Stimulated activated CD8-positive, alpha-beta memory T cell treated with anti-CD3 and anti-CD28 coated beads, Interleukin-4, amount 100 ng/mL, for 24 hours (primary cell): Measurements from ENCODE around the gene MPZL2.
A peak's percentile ranks its signal among the peaks of the same experiment; 100 is the strongest.

Experiments
- DNase-seq: peaks from one replicate; pipeline ENCODE4 v3.0.0-alpha.2; 2020; ENCODE audit warnings: low read depth

Gene MPZL2

DNA sequence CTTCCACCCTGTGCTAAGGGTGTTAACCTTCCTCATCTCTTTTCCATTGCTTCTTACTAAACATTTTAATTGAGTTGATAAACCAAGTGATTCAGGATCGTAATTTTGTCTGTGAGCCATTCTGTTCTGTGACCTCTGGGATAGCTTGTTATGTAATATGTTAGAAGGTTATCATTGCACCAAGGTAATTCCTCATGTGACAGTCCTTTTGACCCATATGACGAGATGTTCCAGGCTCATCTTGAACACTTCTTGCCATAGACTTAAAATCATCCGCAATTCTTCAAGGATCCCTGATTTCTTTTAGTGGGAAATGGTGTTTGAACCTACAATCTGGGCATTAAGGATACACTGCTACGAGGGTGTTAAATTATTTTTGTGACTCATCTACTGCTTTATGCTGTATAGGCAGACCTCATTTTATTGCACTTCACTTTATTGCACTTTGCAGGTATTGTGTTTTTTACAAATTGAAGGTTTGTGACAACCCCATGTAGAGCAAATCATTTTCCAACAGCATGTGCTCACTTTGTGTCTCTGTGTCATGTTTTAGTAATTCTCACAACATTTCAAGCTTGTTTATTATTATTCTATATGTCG, 19.0 kb upstream of the MPZL2 start:
- DNase-seq = no peak

DNA sequence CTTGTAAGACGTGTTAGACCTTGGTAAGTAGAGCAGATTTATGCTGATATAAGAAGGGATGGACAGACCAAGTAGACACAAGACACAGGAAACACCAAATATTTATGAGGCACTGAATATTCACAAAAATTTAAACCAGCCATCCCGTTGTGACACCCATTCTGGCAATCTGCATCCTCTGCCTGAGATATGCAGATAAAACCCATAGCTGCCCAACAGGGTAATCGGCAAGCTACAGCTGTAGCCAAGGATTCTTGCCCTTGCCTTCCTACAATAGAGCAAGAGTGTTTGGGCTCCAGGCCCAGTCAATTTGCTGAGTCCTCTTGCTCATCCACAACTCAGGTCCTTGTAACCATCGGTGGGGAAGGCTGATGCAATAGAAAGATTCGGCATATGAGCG, 18.5 kb upstream of the MPZL2 start:
- no peak for DNase-seq

DNA sequence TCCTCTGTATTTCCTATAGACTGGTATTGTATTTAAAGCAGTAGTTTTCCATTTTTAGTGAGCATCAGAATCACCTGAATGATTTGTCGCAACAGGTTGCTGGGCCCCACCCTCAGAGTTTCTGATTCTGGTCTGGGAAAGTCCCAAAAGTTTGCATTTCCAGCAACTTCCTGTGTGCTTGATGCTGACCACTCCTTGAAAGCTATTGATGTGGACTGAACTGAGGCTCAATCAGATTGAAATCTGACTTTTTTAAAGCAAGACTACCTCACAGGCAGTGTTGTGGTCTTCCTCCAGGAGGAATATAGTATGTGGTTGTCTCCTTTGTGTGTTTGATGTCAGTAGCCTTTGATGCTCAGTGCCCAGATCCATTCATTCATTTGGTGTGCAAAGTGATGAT, 17.2 kb upstream of the MPZL2 start:
- no peak for DNase-seq

DNA sequence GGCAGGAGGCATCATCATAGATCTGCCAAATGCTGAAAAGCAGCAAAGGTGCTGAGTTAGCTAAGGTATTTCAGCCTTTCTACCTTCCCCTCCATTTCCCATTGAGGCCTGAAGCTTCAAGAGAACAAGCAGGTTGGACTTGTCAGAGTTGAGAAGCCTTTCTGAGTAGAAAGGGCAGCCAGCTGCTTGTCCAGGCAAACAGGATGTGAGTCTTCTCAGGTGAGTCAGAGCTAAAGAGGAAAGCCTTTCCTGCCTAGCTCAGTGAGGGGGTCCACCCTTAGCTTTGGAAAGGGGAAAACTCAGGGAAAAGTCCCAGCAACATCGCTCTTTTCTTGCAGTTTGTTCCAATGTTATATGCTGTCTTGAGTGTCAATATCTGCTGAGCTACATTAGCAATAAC, 13.2 kb upstream of the MPZL2 start:
- DNase-seq = no peak

DNA sequence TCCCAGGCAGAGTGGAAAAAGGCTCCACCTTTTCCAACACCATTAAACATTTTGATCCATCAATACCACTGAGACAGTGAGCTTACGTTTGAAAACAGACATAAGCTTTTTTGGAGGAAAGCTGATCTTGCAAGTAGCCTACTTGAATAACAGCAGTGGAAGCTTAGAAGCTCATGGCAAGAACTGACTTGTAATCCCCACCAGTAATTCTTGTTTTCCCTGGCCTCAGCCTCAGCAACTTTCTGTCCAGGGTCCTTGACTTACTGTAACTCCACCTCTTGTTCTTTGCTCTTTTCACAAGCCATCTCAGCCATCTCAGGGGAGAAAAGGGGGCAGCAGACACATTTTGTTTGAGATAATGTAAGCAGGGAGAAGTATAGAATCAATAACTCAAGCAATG, 12.3 kb upstream of the MPZL2 start:
- DNase-seq = no peak

DNA sequence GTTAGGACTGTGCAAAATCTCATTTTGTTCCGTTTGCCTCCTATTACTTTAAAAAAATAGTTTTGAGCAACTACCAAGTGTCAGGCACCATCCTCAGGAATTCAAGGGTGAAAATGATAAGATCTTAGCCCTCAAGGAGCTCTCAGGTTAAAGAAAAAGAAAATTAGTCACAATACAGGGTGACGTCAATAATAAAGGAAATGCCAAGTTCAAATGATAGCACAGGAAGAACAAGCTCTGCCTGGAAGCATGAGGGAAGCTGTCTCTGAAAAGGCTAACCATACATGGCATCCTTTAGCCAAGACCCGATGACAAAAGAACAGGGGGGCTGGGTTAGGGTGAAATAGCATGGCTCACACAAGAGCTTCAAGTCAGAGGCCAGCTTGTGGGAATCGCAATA, 11.1 kb upstream of the MPZL2 start:
- DNase-seq = no peak

DNA sequence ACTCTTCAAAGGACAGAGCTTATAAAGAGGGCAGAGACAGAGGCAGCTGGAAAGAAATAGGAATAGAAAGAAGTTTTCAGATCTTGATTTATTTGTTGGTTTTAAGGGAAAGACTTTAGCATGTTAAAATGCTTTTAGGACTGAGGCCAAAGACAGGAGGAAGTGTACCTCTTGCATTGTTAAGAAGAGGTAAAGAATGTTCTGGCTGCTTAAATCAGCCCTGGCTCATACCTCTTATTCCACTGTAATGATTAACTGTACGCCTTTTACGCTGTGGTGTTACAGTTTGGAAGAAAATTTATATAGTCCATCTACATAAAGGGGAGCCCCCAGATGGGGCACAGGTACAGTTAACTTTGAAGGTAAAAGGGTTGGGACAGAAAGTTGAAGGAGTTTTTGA, 10.1 kb upstream of the MPZL2 start:
- DNase-seq = no peak

DNA sequence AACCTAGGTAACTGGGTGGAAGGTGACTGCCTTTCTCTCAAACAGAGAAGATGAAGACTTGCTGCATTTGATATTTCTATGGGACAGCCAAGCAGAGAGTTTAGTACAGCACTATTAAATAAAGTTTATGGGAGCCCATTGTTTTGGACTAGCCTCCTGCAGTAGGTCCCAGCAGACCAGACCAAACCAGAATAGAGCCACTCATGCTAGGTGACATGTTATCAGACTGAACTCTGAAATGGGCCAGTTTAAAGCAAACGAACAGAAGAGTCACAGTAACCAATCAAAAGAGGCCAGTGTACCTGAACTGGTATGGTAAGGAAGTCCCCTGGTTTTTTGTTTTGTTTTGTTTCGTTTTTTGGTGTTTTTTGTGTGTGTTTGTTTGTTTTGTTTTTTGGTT, 7.9 kb upstream of the MPZL2 start:
- no peak for DNase-seq

DNA sequence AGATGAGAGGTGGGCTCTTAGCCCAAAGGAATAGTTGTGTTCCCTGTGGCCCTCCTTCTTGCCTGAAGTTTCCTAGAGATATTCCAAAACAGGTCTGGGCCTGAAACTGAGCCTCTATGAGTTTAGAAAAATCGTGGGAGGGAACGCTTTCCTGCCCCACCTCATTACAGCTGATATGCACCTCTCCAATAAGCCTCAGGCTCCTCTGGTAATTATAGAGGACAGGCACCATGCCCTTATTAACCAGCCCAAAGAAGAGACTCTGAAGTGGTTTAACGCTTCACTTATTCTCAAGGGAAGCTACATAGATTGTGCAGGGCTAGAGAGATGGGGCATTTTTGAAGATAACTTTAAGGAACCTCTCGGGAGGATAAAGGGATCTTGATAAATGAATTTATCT, 3.4 kb upstream of the MPZL2 start:
- no peak for DNase-seq

DNA sequence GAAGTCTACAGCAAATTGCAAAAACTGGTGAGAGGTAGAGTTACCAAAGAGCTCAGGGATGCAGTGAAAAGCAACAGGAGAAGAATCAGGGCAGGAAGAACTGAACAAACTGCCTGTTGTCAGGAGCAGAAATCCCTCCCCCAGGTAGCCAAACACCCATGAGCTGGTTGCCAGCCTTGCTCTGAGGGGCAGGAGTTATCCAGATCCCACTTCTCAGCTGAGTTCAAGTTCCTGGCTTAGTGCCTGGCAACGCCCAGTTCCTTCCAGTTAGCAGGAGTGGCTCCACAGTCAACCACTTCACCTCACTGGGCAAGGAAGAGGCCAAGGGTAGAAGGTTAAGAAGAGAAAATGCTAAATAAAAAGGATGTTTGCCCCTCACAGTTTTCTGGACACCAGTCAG, 1.9 kb upstream of the MPZL2 start:
- DNase-seq = no peak

DNA sequence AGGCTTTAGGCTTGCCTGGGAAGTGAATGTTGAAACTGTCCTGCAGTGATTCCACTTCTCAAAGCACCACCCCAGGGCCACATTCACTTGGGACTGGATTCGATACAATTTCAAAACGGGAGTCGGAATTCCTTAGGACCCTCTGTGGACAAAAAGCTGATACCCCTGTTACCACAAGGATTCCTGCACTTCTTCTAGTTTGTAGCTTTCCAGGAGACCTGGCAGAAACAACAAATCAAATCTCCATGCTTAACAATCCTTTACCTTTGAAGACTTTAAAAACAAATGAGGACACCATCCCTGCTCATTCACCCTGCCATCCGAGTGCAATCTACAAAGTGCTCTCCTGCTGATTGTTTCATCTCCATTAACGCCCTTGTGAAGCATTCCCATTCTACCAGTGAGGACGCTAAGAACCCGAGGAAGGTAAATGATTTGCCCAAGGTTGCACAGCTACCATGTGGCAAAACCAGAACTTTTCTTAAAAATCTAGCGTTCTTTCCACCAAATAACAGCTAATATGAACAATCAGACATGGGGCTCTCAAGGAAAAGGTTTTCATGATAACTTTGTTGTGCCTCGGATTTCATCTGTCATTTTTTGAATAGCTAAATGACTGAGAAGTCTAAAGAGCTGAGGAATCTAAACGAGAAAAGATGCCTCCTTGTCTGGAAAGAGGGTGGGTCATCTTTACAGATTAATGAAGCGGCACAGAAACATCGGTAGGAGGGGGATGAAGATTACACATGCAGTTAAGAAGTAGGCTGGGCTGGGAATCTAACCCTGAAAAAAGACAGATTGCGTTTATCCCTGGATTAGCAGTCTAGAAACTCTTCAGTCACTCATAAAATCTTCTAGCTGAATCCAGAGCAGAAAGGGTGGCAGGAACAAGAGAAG, 720 bp upstream of the MPZL2 start:
- DNase-seq = no peak

DNA sequence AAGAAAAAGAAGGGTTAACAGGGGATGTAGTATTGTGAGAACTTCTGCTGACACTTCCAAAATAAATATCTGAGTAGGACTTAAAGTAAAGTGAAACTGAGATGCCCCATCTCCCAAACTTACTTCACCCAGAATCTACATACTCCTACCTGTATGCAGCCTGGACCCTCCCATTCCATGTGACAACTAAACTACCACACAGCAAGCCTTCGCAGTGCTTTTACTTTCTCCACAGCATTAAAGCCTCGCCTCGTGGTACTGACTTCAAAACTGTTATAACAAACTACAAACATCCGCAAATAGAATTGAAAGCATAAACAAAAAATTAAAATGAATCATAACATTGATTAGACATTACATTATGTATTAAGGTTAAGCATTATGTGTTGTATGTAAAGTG, 985 bp downstream of the MPZL2 start:
- DNase-seq = no peak

DNA sequence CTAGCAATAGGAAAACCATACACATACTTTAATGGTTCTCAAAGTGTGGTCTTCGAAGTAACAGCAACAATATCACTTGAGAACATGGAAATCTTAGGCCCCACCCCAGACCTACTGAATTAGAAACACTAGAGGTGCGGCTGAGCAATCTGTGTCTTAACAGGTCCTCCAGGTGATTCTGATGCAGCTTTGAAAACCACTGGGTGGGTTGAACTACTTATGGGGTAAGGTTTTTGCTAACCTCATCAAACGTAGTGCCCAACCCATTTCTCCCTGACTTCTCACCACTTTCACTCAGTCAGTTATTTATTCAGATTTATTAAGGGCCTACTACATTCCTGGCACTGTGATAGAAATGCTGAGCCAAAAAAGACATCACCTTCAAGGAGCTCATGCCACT, 3.7 kb downstream of the MPZL2 start:
- no peak for DNase-seq

DNA sequence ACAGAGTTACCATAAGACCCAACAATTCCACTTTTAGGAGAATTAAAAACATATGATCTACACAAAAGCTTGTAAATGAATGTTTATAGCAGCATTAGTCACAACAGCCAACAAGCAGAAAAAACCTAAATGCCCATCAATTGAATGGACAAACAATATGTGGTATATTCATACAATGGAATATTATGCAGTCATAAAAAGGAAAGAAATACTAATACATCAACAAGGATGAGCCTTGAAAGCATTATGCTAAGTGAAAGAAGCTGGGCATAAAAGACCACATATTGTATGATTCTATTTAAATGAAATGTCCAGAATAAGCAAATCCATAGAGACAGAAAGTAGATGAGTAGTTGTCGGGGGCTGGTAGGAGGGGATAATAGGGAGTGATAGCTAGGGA, 5.0 kb downstream of the MPZL2 start:
- no peak for DNase-seq

DNA sequence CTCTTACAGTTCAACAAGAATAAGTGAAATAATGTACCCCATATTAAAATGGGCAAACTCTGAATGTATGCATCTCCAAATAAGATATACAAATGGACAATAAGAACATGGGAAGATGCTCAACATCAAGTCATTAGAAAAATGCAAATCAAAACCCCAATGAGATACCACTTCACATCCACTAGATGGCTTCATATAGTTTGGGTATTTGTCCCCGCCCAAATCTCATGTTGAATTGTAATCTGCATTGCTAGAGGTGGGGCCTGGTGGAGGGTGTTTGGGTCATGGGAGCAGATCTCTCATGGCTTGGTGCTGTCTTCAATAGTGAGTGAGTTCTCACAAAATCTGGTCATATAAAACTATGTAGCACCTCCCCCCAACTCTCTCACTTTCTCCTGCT, 5.7 kb downstream of the MPZL2 start:
- DNase-seq = no peak

DNA sequence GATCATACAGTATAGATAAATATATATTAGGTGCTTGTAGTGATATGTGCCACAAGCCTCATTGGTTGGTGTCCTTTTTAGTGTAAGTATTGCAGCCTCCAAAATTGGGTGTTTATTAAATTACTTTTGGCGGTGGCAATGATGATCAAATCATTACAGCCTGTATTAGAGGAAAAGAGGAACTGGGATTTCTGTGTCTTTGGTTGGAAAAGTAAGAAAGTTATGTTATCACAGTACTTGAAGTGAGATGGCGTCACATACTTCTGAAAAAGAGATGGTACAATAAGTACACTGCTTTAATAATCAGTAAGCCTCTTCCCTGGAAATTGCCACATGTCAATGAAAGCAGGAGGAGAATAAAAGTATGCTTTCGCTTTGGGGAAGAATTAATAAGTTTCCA, 11.4 kb downstream of the MPZL2 start:
- DNase-seq = no peak

DNA sequence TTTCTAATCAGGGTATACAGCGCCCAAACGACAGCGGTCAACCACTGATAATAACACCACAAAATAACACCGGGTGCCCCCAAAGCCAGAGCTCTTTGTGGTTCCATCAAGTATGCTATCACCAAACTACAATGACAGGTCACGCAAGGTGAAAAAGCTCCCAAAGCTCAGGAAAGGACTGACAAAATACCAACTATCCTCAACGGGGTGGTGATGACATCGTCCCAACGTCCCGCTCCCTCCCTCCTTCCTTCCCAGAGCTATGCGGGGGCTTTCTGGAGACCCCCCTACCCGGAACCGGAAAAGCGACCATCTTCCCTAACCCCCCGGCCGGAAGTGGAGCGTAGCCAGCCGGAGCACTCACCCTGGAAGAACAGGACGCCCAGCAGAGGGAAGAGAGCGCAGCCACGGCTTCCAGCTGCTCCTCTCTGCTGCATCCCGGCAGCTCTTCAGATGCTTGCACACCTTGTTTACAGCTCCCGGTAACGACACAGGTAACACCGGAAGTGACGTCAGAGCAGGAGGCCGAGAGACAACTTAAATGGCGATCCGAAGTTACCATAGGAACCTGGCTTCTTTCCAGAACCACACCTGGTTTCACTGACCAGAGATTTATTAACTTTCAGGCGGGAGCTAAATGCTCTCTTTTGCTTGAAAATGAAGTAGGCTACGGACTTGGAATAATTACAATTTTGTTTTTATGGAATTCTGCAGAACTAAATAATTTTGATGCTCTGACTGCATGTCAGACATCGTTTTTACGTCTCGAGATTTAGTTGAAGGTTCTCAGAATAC, 12.0 kb downstream of the MPZL2 start, which contains the start of gene MPZL3:
Gene MPZL3 (minus strand): TSS at position 508 of the 795 bp plus-strand sequence. CDS start 71 bp downstream, at position 437.
- DNase-seq = peak; percentile 62

DNA sequence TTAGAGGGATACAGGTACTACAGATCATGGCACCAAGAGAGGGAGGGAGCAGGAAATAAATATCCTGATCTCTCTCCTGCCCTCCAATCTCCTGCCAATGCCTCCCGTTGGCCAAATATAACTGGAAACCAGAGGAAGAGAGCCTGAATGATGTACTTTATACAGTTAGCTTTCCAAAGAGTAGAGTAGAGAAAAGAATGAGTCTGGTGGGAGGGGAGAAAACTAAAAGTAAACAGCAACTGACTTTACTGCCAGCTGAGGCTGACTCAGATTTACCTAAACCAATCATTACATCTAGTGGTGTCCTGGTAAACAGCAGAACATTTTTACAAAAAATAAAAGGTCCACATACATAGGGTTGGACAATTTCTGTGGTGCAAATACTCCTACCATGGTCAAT, 17.1 kb downstream of the MPZL2 start:
- DNase-seq = no peak

DNA sequence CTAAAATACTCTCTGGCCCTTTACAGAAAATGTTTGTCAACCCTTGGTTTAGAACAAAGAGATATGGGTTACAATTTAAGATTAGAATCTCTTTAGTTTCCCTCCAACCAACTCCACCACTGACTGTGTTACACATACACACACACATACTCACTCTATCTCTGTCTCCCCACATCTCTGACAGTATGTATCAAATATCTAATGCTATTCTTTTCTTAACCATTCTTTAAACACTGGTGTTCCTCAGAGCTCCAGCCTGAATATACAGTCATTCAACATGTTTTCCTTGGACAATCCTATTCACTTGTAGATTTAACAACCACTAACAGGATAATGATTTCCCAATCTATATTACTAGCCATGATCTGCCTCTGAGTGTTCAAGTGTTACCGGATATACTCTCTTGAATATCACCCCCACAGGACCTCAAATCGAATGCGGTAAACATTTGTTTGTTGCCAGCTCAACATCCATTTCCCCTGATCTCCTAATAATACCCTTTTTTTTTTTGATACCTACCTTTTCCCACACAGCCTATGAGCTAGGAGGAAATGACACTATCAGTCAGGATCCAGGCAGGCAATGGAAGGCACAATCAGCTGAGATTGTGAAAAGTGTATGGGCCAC, 18.0 kb downstream of the MPZL2 start:
- no peak for DNase-seq

DNA sequence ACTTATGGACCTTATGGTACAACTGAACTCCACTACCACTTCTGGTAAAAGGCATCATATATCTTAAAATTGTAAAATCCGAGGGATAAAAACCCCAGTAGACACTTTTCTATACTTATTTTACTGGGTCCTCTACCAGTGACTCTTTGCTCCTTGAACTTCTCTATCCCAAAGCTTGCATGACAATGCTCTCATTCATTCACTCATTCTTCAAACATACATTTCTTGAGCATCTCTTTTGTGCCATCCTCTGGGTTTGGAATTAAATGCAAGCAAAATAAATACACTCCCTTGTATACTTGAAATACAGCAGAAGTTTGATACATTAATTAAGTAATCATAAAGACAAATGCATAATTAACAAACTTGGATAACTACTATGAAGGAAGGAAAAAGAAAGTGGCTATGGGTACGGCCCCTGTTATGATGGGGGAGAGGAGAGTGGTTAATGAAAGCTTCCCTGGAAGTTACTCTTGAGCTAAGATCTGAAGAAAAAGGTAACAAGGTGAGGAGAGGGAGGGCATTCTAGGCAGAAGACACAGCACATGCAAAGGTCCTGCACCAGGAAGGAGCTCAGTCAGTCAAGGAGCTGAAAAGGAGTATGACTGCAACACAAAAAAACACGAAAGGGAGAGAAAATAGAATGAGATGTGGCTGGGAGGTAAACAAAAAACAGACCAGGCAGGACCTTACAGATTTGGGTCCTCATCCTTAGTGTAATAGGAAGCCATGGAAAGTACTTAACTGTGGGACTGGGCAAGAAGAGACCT, 19.9 kb downstream of the MPZL2 start:
- no peak for DNase-seq

DNA sequence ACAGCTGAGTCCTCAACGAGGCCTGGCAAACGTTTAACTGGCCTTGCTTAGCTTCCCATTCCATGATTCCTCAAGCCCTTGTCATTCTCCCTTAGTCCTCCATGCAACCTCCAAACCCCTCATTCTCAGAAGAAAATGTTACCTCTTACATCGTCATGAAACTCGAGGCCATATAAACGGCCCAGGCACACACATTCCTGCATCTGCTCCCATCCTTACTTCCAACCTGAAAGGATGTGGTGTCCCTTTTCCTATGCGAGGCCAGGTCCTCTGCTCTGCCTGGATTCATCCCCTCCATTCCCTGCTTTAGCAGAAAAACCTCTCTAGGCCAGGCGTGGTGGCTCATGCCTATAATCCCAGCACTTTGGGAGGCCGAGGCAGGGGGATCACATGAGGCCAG, 20.9 kb downstream of the MPZL2 start:
- no peak for DNase-seq

DNA sequence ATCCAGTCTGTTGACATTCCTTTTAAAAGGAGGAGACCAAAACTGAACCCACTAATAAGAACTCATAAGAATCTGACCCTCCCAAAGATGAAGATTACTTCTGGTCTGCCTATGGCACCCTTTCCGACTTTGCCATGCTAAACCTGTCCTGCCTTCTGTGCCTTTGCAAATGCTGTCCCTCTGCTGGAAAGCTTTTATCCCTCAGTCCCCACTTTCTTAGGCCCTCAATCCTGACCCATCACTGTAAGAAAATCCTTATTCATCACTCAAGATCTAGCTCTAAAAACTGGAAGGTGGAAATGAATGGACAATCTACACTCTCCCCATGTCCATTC, 22.4 kb downstream of the MPZL2 start:
- no peak for DNase-seq
